ENCODE data around the gene TMEM59L. TPM values are rescaled to one million over a fixed set of nuclear protein-coding genes. Genes with fewer than 3 reads are reported as not detected.

The TMEM59L gene
- total and polyA plus RNA-seq, 4 donors: 0.08 to 0.15 (median 0.08) TPM; not detected in 1

GRCh38 chr19:18647371-18647767 lies 34.7 kb downstream of the TMEM59L start:
- peaks cover 0 to 14% (median 2%) of the 10 kb centered on the region in 4 donors for H3K4me1 ChIP-seq (ENCODE audit: control insufficient read depth in 4 of 4, insufficient read depth in 4 of 4, low read length in 3 of 4)
- no peaks in the 10 kb centered on the region for H3K9me3 ChIP-seq (ENCODE audit: control insufficient read depth in 4 of 4, low read length in 3 of 4)
- no peak overlapping the region for H3K27ac ChIP-seq (ENCODE audit: low read depth in 1 of 2, low read length in 2 of 2)
- H3K9ac ChIP-seq (ENCODE audit: low read depth in 1 of 2, low read length in 2 of 2): no peak overlapping the region
- no peaks in the 10 kb centered on the region for H3K27me3 ChIP-seq (ENCODE audit: control insufficient read depth in 4 of 4, insufficient read depth in 4 of 4, low read length in 3 of 4)
- TF ChIP-seq FOXA1 (IDR thresholded peaks at IDR 0.05): no peak
- TF ChIP-seq NR2F2 (IDR thresholded peaks at IDR 0.05): no peak
- no peak for TF ChIP-seq RXRA (IDR thresholded peaks at IDR 0.05)
- H3K36me3 ChIP-seq (ENCODE audit: control insufficient read depth in 4 of 4, insufficient read depth in 3 of 4, low read depth in 1 of 4, low read length in 3 of 4): no peaks in the 10 kb centered on the region
- DNase-seq (ENCODE audit: low spot score): no peak
- 97% methylated on average over 1 of the region's 1 CpG for WGBS
- no peak overlapping the region for H3K4me3 ChIP-seq (ENCODE audit: low read depth in 1 of 3, low read length in 3 of 3)

- no peaks in the 10 kb centered on the region for H3K9me3 ChIP-seq (ENCODE audit: control insufficient read depth in 4 of 4, low read length in 3 of 4)
- TF ChIP-seq FOXA2 (IDR thresholded peaks at IDR 0.05): no peak
- no peak for TF ChIP-seq MAX (IDR thresholded peaks at IDR 0.05)
- TF ChIP-seq ATF3 (IDR thresholded peaks at IDR 0.05): no peak
- no peak for TF ChIP-seq RAD21 (IDR thresholded peaks at IDR 0.05)
- no peak for TF ChIP-seq TAF1 (conservative IDR thresholded peaks at IDR 0.05)
- TF ChIP-seq FOXA1 (IDR thresholded peaks at IDR 0.05): no peak
- no peak for TF ChIP-seq HNF4G (IDR thresholded peaks at IDR 0.05)
- no peak for TF ChIP-seq EGR1 (IDR thresholded peaks at IDR 0.05; ENCODE audit: low read depth in 2 of 2)
- no peak for TF ChIP-seq RXRA (IDR thresholded peaks at IDR 0.05)
- TF ChIP-seq NR2F2 (IDR thresholded peaks at IDR 0.05): no peak
- no peak for TF ChIP-seq JUND (IDR thresholded peaks at IDR 0.05)
- TF ChIP-seq ZBTB33 (IDR thresholded peaks at IDR 0.05): no peak
- no peak for TF ChIP-seq HNF4A (conservative IDR thresholded peaks at IDR 0.05)
- TF ChIP-seq GABPA (IDR thresholded peaks at IDR 0.05 in 1 of 2, conservative IDR thresholded peaks at IDR 0.05 in 1 of 2): no peak
- TF ChIP-seq CTCF (IDR thresholded peaks at IDR 0.05; ENCODE audit: low read depth, low read length, missing input control): no peak
- TF ChIP-seq YY1 (IDR thresholded peaks at IDR 0.05): no peak
- no peaks in the 10 kb centered on the region for H3K36me3 ChIP-seq (ENCODE audit: control insufficient read depth in 4 of 4, insufficient read depth in 3 of 4, low read depth in 1 of 4, low read length in 3 of 4)
- WGBS: 95% methylated on average over 10 of the region's 10 CpGs
- no peak for DNase-seq (ENCODE audit: low spot score)
- H3K4me1 ChIP-seq (ENCODE audit: control insufficient read depth in 4 of 4, insufficient read depth in 4 of 4, low read length in 3 of 4): peaks cover 0 to 14% (median 2%) of the 10 kb centered on the region in 4 donors
- no peak overlapping the region for H3K9ac ChIP-seq (ENCODE audit: low read depth in 1 of 2, low read length in 2 of 2)
- no peak overlapping the region for H3K4me3 ChIP-seq (ENCODE audit: low read depth in 1 of 3, low read length in 3 of 3)
- no peak overlapping the region for H3K27ac ChIP-seq (ENCODE audit: low read depth in 1 of 2, low read length in 2 of 2)
- H3K27me3 ChIP-seq (ENCODE audit: control insufficient read depth in 4 of 4, insufficient read depth in 4 of 4, low read length in 3 of 4): no peaks in the 10 kb centered on the region
Measured at GRCh38 chr19:18647807-18648206, 35.1 kb downstream of the TMEM59L start.

GRCh38 chr19:18648973-18649315 lies 36.3 kb downstream of the TMEM59L start:
- no peaks in the 10 kb centered on the region for H3K9me3 ChIP-seq (ENCODE audit: control insufficient read depth in 4 of 4, low read length in 3 of 4)
- H3K27ac ChIP-seq (ENCODE audit: low read depth in 1 of 2, low read length in 2 of 2): peak overlapping the region; percentile 74 to 78
- H3K27me3 ChIP-seq (ENCODE audit: control insufficient read depth in 4 of 4, insufficient read depth in 4 of 4, low read length in 3 of 4): no peaks in the 10 kb centered on the region
- H3K36me3 ChIP-seq (ENCODE audit: control insufficient read depth in 4 of 4, insufficient read depth in 3 of 4, low read depth in 1 of 4, low read length in 3 of 4): no peaks in the 10 kb centered on the region
- WGBS: 83% methylated on average over 13 of the region's 13 CpGs
- H3K9ac ChIP-seq (ENCODE audit: low read depth in 1 of 2, low read length in 2 of 2): no peak overlapping the region
- peaks cover 0 to 14% (median 2%) of the 10 kb centered on the region in 4 donors for H3K4me1 ChIP-seq (ENCODE audit: control insufficient read depth in 4 of 4, insufficient read depth in 4 of 4, low read length in 3 of 4)
- H3K4me3 ChIP-seq (ENCODE audit: low read depth in 1 of 3, low read length in 3 of 3): no peak overlapping the region
- DNase-seq (ENCODE audit: low spot score): no peak
- no peak for TF ChIP-seq TAF1 (conservative IDR thresholded peaks at IDR 0.05)
- no peak for TF ChIP-seq HNF4A (conservative IDR thresholded peaks at IDR 0.05)
- no peak for TF ChIP-seq GABPA (IDR thresholded peaks at IDR 0.05 in 1 of 2, conservative IDR thresholded peaks at IDR 0.05 in 1 of 2)
- no peak for TF ChIP-seq RXRA (IDR thresholded peaks at IDR 0.05)
- TF ChIP-seq FOXA2 (IDR thresholded peaks at IDR 0.05): no peak
- no peak for TF ChIP-seq ZBTB33 (IDR thresholded peaks at IDR 0.05)
- TF ChIP-seq RAD21 (IDR thresholded peaks at IDR 0.05): no peak
- no peak for TF ChIP-seq YY1 (IDR thresholded peaks at IDR 0.05)
- TF ChIP-seq REST (IDR thresholded peaks at IDR 0.05): no peak
- no peak for TF ChIP-seq SP1 (IDR thresholded peaks at IDR 0.05)
- no peak for TF ChIP-seq FOXA1 (IDR thresholded peaks at IDR 0.05)
- TF ChIP-seq JUND (IDR thresholded peaks at IDR 0.05): no peak
